GM19099 (cell line): ENCODE measurements around the gene PCTP.

Experiments used
- POLR2A ChIP-seq: IDR thresholded peaks from 3 replicates; pipeline ENCODE4 v1.6.1; 2011; ENCODE audit warnings: low read depth; ENCODE audit not compliant: insufficient read length; ENCODE audit errors: extremely low read depth

The PCTP gene

DNA sequence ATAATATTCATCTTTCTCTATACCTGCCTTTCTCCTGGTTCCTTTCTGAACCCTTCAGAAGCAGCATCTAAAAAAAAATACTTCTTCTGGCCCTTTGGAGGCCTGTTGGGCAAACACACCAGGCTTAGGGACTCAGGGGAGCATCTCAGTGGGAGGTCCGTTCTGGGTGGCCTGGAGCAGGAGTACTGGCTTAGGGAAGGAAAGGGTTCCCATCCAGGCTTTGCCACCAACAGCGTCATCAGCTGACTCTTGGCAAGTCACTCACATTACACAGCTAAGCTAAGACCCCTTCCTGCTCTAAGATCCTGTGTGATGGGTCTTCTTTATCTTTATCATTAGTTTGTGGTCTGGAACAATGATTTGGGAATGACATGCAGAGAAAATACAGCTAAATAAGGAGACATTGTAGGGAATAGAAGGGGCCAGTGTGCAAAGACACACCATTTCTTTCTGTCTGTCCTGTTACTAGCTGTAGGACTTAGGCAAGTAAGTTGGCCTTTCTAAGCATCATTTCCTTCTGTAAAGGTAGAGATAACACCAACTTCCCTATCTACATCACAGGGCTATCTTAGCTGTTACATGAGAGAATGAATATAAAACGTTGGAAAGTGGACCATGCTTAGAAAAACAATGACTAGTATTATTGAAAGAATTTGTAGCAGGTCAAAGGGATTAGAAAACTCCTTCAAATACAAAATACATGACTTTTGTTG is 9.9 kb downstream of the PCTP start:
- no peak for TF ChIP-seq POLR2A

DNA sequence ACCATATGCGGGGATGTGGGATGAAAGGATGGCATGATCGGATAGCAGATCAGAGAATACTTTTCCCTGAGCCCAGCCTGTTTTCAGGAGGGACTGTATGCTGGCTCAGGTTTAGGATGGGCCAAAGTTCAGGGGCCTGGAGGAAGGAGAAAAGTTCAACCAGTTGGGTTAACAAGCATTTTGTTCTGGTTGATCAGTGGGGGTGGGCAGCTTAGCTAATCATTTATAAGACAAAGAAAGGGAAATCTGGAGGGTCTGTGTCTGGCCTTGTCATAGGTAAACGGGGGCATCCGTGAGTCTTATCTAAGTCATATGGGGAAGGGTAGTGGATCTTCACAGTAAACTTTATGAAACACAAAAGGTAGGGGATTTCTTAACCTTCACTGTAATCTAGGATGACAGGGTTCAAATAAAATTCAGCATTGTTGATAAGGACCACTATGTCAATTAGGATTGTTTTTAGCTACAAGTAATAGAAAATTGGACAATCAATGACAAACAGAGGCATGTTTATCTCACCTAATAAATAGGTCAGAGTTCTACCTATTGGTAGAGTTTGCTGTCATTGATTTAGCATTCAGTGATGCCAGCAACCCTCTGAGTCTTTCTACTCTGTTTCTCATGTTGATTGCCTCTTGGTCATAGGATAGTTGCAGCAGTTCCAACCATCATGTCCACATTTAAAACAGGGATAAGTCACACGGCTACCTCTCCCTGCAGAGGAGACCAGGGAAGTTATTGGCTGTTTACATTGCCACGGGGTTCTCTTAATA is 11.4 kb downstream of the PCTP start:
- no peak for TF ChIP-seq POLR2A

DNA sequence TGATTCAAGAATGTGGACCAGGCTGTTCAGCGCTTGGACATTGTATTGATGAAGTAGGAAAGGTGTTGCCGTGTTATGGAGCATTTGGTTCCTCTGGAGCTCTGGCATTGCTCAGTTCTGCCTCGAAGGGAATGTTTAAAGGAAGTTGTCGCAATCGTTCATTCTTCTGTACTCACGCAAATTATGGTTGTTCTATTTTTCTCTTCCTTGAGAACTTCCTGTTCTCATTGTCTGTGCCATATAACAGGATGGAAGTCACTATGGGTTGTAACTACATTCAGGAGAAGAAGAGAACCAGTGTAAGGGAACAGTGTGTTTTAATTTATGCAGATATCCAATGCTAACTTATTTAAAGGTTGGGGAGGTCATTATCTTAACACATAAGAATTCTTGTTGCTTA is 13.0 kb downstream of the PCTP start:
- TF ChIP-seq POLR2A: no peak

DNA sequence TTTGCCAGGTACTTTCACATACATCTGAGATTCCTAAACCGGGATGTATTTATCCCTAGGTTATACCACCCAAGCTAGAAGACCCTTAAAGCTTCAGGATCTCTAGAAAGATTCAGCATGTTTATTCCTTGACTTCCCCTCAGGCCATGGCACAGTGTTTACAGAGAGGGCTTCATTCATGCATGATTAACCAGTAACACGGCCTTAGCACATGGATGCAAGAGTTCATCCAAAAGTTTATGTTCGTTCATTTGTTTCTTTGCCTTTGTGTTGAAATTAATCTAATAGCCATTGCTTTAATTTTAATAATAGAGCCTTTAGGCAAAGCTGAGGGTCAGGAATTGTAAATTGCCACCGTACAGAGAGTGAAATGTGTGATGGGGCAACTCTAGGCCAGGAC is 13.8 kb downstream of the PCTP start:
- TF ChIP-seq POLR2A: no peak

DNA sequence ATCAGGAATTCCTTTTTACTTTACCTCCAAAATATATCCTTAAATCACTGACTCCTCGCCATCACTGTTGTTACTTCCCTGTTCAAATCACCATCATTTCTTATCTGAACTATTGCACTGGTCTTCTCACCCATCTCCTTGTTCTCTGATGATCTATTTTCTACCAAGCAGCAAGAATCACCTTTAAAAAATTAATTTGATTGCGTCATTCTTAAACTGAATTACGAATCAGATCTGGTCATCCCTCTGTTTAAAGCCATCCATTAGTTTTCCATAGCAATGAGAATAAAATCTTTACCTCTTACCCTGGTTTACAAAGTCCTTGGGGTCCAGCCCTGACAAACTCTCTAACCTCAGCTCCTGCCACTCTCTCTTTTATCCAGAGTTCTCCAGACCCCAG is 14.6 kb downstream of the PCTP start:
- TF ChIP-seq POLR2A: no peak

DNA sequence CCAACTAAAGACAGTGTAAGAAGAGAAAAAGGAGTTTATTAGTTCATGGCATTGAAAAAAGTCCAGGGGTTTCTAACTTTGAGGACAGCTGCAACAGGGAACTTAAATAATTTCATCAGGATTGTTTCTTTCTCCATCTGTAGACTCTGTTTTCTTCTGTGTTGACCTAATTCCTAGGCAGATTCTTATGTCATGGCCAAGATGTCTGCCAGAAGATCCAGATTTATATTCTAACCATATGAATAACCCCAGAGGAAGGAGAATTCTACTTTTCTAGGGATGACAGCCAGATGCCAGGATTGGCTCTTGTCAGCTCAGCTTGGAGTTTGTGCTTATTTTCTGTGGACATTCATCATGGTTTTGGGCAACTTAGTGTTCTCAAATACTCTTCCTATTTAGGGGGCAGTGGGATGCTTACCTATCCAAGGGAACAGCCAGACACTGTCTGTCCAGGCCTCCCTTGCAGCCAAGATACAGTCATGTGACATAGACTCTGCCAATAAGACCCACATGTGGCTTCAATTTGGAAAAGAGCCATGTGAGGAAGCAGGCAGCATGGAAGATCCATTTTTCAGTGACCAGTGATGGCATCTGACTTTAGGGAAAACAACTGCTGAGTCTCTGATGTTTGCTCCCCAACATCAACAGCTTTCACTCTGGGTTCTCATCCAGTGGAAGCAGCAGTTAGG is 18.2 kb downstream of the PCTP start:
- no peak for TF ChIP-seq POLR2A

DNA sequence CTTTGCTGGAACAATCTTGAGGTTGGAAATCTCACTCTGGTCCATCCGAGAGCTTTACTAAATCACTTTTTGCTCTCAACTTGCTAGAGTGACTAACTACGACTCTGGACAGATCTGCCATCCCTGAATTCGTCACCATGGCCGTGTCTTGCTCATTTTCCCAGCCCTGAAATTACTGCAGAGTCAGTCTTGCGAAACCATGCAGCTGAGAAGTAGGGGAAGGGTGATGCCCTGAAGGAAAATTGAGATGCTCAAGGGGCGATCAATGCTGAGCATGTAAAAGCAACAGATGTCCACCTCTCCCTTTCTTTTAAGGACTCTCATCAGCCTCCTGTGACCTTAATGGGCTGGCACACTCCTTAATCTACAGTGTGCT is 18.8 kb downstream of the PCTP start:
- TF ChIP-seq POLR2A: no peak

DNA sequence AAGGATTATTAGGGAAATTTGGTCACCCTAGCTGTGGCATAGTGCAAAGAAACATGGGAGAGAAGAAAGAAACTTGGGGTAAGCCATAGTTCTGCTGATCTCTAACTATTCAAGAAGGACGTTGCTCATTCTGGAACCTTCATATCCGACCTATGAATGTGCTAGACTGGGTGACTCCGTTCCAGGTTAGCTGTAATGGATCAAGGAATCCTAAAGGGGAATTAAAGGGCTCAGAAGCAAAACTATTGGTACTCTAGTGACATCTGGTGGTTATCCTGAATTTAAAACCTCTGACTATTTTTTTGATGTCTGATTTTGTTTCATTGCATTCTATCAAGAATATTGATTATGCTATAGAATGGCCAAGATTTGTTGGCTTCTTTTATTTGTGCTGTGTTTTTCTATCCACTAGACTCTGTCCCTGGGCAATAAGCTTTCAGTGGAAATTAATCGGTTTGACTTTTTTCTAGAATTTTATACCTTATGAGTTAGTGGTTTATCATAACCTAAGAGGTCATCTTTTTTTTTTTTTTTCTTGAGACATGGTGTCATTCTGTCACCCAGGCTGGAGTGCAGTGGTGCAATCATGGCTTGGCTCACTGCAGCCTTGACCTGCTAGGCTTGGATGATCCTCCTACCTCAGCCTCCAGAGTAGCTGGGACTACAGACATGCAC is 19.5 kb downstream of the PCTP start:
- no peak for TF ChIP-seq POLR2A

DNA sequence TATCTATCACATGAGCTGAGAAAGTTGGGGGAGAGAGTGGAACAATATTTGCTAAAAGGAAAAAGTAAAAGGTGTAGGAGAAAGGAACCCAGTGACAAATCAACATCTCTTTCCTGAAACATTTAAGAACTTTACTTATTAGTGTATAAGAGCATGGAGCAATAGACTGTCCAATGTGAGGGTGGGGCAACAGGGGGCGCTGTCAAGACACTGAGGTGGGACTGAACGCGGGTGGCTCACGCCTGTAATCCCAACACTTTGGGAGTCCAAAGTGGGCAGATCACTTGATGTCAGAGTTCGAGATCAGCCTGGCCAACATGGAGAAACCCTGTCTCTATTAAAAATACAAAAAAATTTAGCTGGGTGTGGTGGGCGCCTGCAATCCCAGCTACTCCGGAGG is 21.2 kb downstream of the PCTP start:
- no peak for TF ChIP-seq POLR2A

DNA sequence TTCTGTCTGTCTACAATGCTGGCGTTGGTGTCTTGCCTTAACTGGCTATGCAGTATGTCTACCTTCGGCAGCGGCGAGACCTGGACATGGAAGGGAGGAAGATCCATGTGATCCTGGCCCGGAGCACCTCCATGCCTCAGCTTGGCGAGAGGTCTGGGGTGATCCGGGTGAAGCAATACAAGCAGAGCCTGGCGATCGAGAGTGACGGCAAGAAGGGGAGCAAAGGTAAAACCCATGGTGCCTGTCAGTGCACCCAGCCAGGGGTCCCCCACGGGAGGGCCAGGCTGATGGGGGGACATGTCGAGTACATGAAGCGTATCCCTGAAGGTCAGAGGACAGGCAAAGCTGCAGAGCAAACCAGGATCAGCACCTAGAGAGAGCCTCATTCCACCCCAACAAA is 22.8 kb downstream of the PCTP start:
- TF ChIP-seq POLR2A: no peak

DNA sequence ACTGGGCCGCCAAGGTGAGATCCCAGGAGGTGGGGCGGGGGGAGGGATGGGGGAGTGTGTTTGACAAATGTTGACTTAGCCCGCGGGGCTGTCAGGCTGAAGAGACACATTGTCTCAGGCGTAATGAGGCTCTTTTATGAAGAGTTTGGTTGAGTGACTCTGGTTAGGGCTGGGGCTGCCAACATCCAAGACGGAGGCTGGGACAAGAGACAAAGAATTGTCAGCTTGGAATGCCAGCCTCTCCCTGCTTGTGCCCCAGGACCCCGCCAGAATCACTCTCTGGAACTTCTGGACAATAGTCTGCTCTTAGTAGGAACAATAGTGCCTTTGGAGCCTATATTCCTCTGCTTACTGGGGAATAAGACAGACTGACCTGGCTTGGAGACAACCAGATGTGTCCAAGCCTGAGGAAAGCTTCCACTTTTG is 24.0 kb downstream of the PCTP start:
- TF ChIP-seq POLR2A: no peak

DNA sequence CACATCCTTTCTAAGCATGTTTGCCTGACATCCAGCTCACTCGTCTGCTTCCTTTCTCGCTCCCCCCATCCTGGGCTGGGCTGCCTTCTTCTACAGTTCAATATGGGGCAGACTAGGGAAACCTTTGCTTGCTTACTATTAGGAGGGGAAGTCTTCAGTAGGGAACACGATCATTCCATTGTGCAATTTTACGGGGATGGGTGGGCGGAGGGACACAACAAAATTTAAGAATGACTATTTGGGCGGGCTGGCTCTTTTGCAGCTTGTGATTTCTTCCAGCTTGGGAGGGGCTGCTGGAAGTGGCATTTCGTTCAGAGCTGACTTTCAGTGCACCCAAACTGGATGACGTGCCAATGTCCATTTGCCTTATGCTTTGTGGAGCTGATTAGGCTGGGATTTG is 25.4 kb downstream of the PCTP start:
- TF ChIP-seq POLR2A: no peak

DNA sequence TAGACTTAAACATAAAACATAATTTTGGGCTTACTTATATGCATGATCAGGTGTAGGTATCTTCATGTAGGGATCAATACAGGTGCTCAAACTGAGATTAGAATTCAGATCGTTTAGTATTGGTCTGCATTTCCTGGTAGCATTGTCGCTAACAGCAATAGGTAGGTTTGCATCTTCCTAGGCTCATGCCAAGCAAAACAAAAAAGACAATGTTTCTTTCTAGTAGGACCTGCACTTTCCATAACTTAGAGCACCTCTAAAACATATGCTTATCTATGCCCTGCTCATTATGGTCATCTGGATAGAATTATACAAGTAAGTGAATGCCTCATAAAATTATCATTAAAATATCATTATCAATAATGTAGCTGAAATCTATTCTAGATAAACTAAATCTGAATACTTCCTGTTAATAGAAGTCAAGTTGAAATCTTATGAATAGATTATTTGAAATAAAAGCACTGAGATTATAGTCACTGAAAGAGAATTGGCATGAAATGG is 26.7 kb downstream of the PCTP start:
- no peak for TF ChIP-seq POLR2A

DNA sequence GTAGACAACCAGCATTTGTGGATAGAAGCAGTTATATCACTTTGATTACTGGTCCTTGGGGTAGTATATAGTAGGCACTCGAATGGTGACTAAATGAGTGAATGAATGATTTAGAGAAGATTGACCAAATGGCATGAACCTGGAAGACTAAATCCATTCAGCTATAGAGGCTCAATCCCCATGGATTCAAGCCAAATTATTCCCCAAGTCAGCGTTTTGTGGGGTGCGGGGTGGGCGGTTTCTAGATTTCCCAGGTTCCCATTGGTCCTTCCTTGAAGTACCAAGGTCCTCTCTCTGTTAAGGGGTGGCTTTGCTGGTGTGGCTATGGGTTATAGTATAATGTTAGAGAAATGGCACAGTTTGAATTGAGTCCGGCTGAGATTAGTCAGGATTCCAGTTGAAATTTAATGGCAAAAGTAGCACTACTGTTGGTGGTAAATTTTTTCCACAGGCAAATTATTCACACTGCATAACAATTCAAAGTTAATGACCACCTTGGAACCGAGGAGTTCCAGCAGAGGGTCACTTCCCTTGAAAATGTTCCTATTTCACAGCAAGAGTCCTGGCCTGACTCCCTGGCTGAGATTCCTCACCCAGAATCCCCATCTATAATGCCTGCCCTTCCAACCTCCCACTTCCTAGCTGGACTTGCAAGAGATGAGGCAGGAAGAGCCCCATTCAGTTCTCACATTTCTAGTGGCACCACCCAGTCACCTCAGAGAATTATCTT is 27.7 kb downstream of the PCTP start:
- TF ChIP-seq POLR2A: no peak
